ENCODE data around the gene BRF1.

DNA sequence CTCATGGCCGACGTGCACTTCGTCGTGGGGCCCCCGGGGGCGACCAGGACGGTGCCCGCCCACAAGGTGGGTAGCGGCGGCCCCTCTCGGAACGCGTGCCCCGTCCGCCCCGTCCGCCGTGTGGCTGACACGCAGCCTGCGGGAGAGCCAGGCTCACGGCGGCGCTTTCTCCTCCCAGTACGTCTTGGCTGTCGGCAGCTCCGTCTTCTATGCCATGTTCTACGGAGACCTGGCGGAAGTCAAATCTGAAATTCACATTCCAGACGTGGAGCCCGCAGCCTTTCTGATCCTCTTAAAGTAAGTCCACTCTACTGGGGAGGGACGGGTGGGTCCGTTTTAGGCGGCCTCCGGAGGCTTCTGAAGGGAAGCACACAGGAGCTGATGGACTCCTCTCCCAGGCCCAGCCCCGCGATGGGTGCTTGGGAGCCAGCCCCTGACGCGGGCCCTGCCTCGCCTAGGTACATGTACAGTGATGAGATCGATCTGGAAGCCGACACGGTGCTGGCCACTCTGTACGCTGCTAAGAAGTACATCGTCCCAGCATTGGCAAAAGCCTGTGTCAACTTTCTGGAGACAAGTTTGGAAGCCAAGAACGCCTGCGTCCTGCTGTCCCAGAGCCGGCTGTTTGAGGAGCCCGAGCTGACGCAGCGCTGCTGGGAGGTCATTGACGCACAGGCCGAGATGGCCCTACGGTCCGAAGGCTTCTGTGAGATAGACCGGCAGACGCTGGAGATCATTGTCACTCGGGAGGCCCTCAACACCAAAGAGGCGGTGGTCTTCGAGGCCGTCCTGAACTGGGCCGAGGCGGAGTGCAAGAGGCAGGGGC is 51.4 kb downstream of the BRF1 start:
- TF ChIP-seq EZH2 (IDR thresholded peaks at IDR 0.05) (no peak), CTCF (IDR thresholded peaks at IDR 0.05) (no peak), EZH2phosphoT487 (IDR thresholded peaks at IDR 0.05) (no peak)
